RCC 7860 (cell line): Measurements from ENCODE around the gene HEXD.
"Not testable (repeated sequence)": the region's sequence is repeated elsewhere in the genome, so short reads cannot be mapped to it uniquely, and the experiment has no call there.

ENCODE experiments used
- DNase-seq: peaks from one replicate; pipeline ENCODE4 v3.0.0-alpha.2; 2015; ENCODE audit warnings: low spot score
- FAIRE-seq: peaks from 2 replicates; lab custom pipeline; 2012; peaks lifted over from hg19 to GRCh38; lab: Jason Lieb, UNC

HEXD gene

DNA sequence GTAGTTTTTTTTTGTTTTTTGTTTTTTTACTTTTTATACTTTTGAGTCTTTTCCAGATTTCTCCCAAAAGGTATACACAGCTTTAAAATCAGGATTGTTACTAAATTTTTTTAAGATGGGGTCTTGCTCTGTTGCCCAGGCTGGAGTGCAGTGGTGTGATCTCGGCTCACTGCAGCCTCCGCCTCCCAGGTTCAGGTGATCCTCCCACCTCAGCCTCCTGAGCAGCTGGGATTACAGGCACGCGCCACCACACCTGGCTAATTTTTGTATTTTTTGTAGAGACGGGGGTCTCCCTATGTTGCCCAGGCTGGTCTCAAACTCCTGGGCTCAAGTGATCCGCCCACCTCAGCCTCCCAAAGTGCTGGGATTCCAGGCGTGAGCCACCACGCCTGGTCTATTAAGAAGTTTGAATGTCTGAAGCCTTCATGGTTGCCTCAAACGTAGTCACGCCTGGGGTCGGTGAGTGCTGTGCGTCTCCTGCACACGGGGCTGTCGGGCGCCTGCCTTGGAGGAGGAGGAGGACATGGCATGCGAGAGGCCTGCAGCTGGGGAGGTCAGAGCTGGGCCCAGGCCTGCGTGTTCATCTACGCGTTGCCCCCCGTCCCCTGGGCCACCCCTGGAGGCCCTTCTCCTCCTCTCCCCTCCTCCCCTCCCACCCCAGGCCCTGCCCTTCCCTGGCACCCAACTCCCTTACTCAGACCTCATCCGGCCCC, 35.8 kb upstream of the HEXD start:
- not testable (repeated sequence) for FAIRE-seq, DNase-seq

DNA sequence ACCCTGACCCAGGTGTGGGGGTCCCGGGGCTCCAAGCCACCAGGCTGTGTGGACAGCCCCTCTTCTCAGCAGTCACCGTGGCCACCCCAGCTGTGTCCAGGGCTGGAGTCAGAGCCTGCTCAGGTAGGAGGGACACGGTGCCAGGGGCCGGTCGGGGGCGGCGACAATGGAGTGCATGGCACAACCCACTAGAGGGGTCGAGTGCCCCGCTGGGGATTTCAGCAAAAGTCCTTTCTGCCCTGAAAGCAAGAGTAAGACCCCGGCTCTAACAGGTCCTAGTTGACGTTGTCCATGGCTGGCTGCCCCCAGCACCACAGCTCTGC, 35.3 kb upstream of the HEXD start:
- no peak for DNase-seq
- no peak for FAIRE-seq

DNA sequence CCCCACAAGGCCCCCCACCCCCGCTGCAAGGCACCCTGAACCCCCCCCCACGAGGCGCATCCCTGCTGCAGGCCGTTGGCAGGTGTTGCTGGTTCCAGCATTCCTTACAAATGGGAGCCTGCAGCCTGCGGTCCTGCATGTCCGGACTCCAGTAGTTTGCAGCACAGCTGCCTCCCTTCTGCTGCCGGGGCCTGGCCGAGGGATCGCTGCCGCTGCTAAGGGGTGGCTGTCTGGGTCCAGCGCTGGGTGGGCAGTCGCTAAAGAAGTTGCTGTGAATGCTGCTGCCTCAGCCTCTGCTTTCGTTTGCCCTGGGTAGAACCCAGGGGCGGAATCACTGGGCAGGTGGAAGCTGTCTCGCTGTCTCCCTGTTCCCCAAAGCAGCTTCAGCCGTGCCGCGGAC, 34.7 kb upstream of the HEXD start:
- DNase-seq (no peak), FAIRE-seq (no peak)

DNA sequence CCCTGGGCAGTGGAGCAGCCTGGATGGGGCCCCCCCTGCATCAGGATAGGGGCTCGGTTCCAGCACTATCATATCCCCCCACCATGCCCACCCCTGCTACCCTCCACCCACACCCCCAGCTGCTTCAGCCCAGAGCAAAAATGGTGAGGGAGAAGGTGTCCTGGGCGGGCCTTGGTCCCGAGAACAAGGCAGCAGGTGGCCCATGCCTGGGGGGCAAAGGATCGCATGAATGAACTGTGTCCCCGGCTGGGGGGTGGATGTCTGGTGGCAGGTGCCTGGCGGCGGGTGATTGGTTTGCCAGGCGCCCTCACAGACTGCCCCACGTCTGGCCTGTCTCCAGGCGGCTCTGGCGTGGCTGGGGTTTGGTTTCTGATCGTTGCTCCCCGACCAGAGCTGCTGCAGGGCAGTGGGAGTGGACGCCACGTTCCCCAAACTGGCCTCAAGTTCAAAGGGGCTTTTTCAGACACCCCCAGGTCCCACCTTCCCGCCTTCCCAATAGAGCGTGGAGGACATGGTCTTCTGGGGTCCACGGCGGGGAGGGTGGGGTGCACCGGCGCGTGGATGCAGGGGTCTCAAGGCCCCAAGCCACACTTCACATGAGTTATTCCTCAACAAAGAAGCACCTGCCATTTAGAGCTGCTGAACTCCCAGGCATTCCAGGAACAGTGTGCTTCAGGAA, 34.0 kb upstream of the HEXD start:
- FAIRE-seq (no peak), DNase-seq (peak; percentile 28)

DNA sequence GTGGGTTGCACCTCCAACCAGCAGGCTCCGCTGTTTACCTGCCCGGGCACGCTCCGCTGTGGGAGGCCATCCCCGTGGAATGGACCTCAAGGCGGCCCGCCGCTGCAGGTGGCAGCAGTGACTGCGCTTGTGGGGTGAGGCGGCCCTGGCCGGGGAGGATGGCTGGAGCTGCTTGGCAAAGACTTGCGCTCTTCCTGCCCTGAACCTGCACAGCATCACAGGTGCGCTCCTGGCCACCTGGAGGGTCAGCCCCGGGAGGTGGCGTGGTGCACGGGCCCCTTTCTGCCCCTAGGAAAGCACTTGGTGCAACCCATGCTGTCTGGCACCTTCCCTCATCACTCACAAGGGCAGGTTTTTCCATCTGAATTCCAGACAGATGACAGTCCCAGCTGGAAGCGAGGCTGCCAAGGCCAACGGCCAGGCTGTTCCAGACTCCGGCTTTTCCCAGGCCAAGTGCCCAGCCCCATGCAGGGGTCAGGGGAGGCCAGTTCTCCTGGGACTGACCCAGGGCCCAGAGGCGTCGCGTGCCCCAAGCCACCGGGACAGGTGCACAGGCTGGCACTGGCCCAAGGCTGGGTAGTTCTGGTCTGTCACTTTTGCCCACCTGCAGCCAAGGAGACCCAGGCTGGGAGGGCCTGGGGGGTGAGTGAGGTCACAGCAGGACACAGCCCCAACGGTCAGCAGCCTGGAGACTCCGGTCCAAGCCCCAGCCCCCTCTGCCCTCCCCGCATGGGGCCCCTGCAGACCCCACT, 33.2 kb upstream of the HEXD start:
- DNase-seq (peak; percentile 49), FAIRE-seq (no peak)

DNA sequence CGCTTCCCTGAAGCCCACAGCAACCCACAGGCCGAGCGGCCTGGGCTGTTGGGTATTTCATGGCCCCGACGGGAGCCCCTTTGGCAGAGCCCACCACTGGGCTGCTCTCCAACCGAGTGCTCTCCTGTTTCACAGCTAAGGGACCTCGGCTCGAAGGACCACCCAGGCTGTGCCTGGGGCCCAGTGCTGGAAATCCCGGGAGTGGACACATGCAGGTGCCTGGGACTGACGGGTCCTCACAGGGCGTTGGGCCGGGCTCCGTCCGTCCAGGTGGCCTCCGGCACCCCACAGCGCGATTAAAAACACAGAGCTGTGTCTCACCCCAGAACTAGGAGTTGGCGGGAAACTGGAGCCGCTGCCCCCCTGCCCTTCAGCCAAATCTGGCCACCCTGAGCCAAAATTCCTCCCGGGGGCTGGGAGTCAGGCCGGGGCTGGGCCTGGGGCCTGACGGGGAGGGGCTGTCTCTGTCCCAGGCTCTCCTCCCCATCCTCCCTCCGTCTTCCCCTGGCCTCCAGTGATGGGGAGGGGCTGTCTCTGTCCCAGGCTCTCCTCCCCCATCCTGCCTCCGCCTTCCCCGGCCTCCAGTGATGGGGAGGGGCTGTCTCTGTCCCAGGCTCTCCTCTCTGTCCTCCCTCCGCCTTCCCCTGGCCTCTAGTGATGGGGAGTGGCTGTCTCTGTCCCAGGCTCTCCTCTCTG, 32.4 kb upstream of the HEXD start:
- DNase-seq (no peak), FAIRE-seq (no peak)

DNA sequence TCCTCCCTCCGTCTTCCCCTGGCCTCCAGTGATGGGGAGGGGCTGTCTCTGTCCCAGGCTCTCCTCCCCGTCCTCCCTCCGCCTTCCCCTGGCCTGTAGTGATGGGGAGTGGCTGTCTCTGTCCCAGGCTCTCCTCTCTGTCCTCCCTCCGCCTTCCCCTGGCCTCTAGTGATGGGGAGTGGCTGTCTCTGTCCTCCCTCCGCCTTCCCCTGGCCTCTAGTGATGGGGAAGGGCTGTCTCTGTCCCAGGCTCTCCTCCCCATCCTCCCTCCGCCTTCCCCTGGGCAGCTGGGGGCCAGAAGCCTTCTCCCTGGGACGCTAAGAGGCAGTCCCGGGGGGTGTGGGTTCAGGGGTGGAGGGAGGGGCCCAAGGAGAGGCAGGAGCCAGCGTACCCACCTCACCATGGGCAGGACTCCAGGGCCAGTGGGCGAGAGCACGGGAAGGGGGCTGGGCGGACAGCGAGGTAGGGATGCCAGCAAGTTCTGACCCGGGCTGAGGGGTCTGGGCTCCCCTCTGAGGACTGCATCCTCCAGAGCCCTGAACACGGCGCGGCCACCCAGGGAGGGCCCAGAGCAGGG, 31.8 kb upstream of the HEXD start:
- DNase-seq (no peak), FAIRE-seq (no peak)

DNA sequence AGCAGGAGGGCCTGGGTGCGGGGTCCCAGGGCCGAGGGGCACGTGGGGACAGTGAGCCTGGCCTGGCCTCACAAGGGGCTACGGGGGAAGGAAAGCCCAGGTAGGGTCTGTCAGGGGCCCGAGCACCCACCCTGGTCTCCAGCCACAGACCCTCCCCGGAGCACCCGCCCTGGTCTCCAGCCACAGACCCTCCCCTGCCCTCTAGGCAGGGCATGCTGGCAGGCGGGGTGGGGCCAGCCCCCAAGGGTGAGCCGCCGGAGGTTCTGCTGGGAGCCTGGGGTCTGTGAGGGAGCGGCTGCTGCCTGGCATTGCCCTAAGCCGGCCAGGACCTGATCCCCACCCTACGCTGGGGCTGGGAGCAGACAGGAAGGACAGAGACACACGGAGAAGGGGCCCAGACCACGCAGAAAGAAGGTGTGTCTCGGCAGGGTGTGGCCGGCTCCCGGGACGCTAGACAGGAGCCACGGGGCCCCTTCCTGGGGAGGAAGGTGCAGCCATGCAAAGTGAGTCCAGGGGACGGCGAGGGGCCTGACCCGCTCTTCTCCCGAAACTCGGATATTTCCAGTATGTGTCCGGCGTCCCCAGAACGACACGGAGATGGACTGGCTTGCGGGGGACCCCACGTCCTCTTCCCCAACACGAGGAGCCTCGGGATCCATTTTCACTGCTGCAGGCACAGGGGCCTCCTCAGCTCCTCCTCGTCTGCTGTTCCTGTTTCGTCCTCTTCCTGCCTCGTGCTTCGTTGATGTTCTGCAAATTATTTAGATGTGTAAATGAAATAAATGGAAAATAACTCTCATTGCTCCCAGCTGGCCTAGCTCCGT, 31.1 kb upstream of the HEXD start:
- DNase-seq (no peak), FAIRE-seq (no peak)

DNA sequence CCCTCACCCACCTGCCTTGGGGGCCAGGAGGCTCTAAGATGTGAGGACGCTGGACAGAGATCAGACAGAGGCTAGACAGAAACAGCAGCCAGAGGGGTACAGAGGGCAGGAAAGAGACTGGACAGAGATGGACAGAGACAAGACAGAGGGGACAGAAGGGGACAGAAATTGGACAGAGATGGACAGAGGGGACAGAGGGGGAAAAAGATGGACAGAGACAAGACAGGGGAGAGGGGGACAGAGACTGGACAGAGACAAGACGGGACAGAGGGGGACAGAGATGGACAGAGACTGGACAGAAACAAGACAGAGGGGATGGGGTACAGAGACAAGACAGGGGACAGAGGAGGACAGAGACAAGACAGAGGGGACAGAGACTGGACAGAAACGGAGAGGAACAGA, 30.4 kb upstream of the HEXD start:
- FAIRE-seq (no peak), DNase-seq (no peak)

DNA sequence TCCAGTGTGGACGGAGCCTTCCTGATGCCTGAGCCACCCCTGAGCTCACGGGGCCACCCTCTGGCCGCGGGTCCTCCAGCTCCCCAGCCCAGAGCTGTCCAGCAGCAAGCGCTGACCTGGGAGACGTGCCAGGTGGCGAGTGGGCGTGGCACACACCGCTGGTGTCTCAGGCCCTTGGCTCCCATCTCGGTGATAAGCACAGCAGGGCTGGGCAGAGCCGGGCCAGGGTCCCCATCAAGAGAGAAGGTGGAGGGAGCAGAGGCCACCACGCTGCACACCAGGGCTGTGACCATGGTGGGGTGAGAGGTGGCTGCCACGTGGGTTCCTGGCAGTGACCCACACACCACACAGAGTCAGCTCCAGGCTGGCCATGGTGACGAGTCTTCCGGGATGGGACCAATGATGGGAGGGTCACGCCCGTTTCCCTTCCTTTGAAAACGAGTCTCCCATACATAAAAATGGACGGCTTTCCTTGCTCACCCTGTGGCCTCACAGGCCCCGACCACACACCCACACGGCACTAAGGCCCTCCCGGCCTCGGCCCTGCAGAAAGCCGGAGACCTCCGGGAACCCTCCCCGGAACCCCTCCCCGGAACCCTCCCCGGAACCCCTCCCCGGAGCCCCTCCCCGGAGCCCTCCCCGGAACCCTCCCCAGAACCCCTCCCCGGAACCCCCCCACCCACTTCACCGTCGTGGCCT, 29.8 kb upstream of the HEXD start:
- no peak for FAIRE-seq
- no peak for DNase-seq

DNA sequence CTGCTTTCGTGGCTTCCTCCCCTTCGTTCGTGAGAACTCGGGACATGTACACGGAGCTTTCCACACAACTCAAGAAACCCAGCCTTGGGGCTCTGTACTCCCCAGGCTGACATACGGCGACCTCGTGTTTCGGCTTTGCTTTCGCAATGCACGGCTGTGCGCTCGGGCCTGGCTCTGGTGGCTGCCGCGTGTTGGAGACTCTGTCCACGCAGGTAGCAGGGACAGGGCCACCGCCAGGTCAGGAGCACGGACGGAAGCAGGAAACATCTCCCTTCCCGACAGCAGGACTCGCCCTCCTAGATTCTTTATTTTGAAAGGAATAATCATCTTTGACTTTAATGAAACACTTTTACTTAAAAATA, 29.2 kb upstream of the HEXD start:
- FAIRE-seq = no peak
- DNase-seq = no peak

DNA sequence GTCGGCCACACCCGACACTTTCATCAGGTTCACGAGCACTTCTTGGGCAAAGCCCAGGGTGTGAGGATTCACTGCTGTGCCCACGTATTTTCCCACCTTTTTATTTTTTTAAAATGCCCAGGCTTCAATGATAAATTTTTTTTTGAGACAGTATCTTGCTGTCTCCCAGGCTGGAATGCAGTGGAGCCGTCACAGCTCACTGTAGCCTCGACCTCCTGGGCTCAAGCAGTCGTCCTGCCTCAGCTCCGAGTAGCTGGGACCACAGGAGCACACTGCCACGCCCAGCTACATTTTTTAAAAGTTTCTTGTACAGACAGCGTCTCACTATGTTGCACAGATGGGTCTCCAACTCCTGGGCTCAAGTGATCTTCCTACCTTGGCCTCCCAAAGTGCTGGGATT, 28.8 kb upstream of the HEXD start:
- FAIRE-seq = no peak
- DNase-seq = no peak

DNA sequence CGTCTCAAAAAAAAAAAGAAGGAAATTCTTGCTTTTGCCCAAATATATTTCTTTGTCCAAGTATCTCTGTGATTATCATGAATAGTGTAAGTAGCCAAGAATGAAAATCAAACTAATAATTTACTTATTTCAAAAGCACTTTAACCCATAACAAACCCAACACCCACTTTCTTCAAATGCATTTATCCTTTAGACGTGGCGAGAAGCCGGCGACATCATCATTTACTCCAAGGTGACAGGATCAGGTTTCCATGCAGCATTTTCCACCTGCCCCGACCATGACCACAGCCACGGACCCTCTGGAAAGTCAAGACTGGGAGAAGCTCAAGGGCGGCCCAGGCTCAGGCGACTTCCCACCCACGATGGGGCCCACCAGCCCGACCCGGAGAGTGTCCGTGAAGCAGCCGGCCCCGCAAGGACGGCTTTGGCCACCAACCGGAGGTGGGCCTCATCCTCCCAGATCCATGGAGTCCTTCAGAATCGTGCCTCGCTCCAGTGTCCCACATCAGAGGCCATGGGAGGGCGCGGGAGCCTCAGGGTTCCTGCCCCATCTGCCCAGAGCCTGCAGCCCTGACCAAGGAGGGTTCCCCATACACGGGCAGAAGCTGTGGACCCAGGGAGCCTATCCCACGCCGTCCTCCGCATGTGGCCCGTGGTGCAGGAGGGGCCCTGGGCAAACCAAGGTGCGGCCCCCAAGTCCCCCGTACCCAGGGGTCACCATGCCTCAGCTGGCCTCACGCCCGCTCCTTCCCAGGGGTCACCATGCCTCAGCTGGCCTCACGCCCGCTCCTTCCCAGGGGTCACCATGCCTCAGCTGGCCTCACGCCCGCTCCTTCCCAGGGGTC, 27.9 kb upstream of the HEXD start:
- DNase-seq = no peak
- no peak for FAIRE-seq

DNA sequence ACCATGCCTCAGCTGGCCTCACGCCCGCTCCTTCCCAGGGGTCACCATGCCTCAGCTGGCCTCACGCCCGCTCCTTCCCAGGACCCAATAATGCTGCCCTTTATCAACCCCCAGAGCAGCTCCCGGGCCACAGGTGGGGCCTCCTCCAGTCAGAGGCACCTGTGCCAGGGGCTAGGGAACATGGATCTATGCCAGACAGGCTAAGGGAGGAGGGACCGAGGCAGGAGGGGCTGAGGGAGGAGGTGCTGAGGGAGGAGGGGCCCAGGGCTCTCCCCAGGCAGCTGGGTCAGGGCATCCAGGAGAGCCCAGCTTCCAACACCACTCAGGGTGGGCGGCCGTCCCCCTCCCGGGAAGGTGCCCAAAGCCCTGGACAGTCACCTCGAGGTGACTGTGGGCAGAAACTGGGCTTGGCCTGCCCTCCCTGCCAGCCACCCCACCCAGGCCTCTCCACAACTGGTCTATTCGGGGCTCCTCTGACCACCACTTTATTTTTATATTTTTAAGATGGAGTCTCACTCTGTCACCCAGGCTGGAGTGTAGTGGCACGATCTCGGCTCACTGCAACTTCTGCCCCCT, 27.2 kb upstream of the HEXD start:
- no peak for FAIRE-seq
- no peak for DNase-seq

DNA sequence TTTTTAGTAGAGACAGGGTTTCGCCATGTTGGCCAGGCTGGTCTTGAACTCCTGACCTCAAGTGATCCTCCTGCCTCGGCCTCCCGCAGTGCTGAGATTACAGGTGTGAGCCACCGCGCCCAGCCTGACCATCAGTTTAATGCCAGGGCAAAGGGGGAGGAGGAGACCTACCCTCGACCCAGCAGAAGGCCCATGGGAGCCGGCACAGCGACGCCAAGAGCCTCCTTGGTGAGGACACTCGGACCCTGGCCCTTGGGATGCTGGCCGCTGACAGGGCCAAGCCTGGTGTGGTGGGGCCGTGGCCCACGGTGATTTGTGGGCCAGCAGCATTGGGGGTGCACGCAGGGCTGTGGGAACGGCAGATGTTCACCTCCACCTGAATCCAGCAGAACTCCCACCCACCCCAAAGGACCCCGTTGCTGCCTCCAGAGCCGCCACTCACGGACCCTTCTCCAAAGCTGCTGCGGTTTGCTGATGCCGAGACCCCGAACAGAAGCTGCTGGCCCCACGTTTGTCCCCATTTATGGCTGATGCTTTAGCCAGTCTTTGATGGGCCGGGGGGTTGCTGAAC, 26.6 kb upstream of the HEXD start:
- no peak for DNase-seq
- FAIRE-seq = no peak

DNA sequence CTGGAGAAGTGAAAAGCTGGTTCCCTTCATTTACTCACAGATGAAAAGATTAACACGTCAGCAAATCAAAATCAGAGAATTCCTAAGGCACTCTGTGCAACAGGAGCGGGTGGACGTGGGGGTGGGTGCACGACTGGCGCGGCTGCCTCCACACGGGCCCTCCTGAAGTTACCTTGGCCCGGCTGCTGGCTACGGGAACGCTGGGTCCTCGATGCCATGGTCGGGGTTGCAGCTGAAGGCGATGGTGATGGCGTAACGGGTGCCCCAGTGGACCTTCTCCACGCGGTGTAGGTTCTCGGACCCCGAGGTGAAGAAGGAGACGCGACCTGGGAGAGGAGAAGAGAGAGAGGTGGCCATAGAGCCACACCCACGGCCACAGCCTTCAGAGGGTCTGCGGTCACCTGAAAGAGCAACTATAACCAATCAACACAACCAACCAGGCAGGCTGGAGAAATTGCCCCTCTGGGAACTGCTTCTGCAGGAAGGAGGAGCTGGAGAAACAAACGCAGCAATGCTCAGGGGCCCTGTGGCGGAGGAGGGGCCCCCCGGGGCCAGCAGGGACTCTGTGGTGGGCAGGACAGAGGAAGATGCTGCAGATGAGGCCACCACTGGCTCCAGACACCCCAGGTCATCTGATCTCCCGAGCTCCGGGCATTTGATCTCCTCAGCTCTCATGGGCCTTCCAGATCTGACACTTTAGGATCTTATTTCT, 25.8 kb upstream of the HEXD start:
- DNase-seq (no peak), FAIRE-seq (no peak)

DNA sequence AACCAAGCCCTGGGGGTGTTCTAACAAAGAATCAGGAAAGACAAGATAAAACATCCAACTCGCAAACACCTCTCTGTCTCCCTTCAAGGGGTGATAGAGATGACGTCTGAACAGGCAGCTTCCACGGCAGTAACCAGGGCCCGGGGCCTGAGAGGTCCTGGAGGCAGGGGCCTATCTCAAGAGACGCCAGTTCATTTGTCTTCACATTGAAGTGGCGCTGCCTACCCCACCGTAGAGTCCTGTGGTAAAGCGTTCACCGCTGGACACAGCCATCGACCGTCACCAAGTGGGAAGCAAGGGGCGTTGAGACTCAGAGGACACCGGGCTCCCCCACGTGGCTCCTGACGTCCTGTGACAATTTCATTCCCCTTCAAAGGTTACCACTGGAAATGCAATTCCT, 25.2 kb upstream of the HEXD start:
- FAIRE-seq = no peak
- DNase-seq = no peak

DNA sequence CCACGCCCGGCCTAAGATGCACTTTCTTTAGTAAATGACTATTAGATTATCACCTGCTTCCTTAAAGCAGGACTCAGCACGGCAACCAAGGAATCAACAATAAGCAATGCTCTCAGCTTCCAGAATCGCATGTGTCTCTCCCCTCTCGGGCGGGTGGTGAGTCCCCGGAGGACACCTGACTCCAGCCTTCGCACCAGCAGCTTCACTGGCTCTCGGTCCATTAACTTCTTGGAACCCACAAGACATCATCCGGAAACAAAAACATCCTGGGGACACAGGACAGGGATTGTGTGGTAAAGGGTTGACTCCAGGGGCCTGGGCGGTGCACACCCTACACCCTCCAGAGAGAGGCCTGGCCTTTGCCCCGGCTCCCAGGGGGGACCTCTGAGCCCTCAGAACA, 23.9 kb upstream of the HEXD start:
- FAIRE-seq (no peak), DNase-seq (no peak)
